A673 (cell line): Measurements from ENCODE around the gene KLHL5. TPM values are rescaled to one million over a fixed set of nuclear protein-coding genes. Genes with fewer than 3 reads are reported as not detected.

Source experiments
- BruUV-seq: library from RNA; stranded (reverse); fragments of 400-500 nt; replicated peaks from 2 replicates; lab custom pipeline; 2021; lab: Mats Ljungman, UMichigan
- CTCF ChIA-PET: fragments of 300-600 bp; sonication (Branson Sonifier 250); formaldehyde crosslinking; loops from one replicate; lab custom pipeline; 2022; ENCODE audit warnings: antibody characterized with exemption; lab: Charles Lee
- POLR2A ChIA-PET: fragments of 300-600 bp; sonication (Branson Sonifier 250); formaldehyde crosslinking; loops from one replicate; lab custom pipeline; 2022; ENCODE audit warnings: antibody characterized with exemption; ENCODE audit not compliant: low non-redundant PET; lab: Charles Lee
- DNase-seq: peaks from one replicate; pipeline ENCODE4 v3.0.0-alpha.2; 2015; ENCODE audit warnings: low spot score
- H3K27ac ChIP-seq: fragments of 200-600 bp; sonication (generic); 2 replicates; pipeline ENCODE4 v1.5.1; 2016; ENCODE audit warnings: mixed run types, low read depth, mild to moderate bottlenecking, mixed read lengths, antibody characterized with exemption, low read length; ENCODE audit not compliant: poor library complexity, severe bottlenecking
- H3K27me3 ChIP-seq: fragments of 200-600 bp; sonication (generic); replicated peaks from 2 replicates; pipeline ENCODE4 v1.6.1; 2017; ENCODE audit warnings: mixed run types, low read depth, mild to moderate bottlenecking, mixed read lengths, antibody characterized with exemption, low read length; ENCODE audit not compliant: insufficient read depth, poor library complexity
- H3K36me3 ChIP-seq: fragments of 200-600 bp; sonication (generic); 2 replicates; pipeline ENCODE4 v1.6.1; 2016; ENCODE audit warnings: mixed run types, mild to moderate bottlenecking, mixed read lengths, antibody characterized with exemption, low read length; ENCODE audit not compliant: insufficient read depth, poor library complexity, severe bottlenecking
- H3K4me1 ChIP-seq: fragments of 200-600 bp; sonication (generic); 2 replicates; pipeline ENCODE4 v1.6.1; 2017; ENCODE audit warnings: mixed run types, mild to moderate bottlenecking, mixed read lengths, antibody characterized with exemption, low read length; ENCODE audit not compliant: insufficient read depth, poor library complexity, severe bottlenecking
- H3K4me3 ChIP-seq: fragments of 200-600 bp; sonication (generic); 2 replicates; pipeline ENCODE4 v1.5.1; 2016; ENCODE audit warnings: low read depth, mixed run types, mild to moderate bottlenecking, mixed read lengths, low read length; ENCODE audit not compliant: poor library complexity, severe bottlenecking
- H3K9me3 ChIP-seq: fragments of 200-600 bp; sonication (generic); 2 replicates; pipeline ENCODE4 v1.6.1; 2016; ENCODE audit warnings: mixed run types, low read depth, mild to moderate bottlenecking, mixed read lengths, antibody characterized with exemption, low read length; ENCODE audit not compliant: poor library complexity, severe bottlenecking
- CTCF ChIP-seq: fragments of 300-800, 200-600 bp; sonication (generic); conservative IDR thresholded peaks from 2 replicates; pipeline ENCODE4 v1.5.1; 2017; ENCODE audit warnings: low read depth, mild to moderate bottlenecking, antibody characterized with exemption, low read length, moderate library complexity, mixed read lengths
- EZH2 ChIP-seq: fragments of 200-600 bp; sonication (generic); IDR thresholded peaks from 2 replicates; pipeline ENCODE4 v1.6.1; 2017; ENCODE audit warnings: borderline replicate concordance, low read depth, mild to moderate bottlenecking, mixed read lengths, antibody characterized with exemption, low read length; ENCODE audit not compliant: poor library complexity, severe bottlenecking
- intact Hi-C: fragments of 100-400 bp; cut with micrococcal nuclease; formaldehyde crosslinking; loops from one replicate; pipeline ENCODE4 v1.10.0; 2022; ENCODE audit not compliant: unreplicated experiment
- total RNA-seq: library from RNA; stranded (reverse); gene quantifications from 2 replicates; pipeline ENCODE4 v1.2.3, GENCODE V29; 2021

Gene KLHL5
- total RNA-seq, 1 experiment from 2014 or later, result 21.6 TPM

GRCh38 chr4:39053983-39054382 lies 8.0 kb upstream of the KLHL5 start:
- no peak for DNase-seq
- no TSS peak for BruUV-seq
- ChIA-PET POLR2A (no interaction called here), CTCF (no interaction called here)
- TF ChIP-seq EZH2, result no peak
- TF ChIP-seq CTCF, result no peak
- H3K27me3 ChIP-seq, result no peaks in the 10 kb centered on the region
- H3K4me1 ChIP-seq, result peaks cover 22% of the 10 kb centered on the region
- H3K9me3 ChIP-seq, result no peaks in the 10 kb centered on the region
- no peaks in the 10 kb centered on the region for H3K36me3 ChIP-seq
- H3K4me3 ChIP-seq, result no peak overlapping the region
- intact Hi-C loops, result no loop called here
- H3K27ac ChIP-seq, result no peak overlapping the region

- POLR2A ChIA-PET, result no interaction called here
- CTCF ChIA-PET, result no interaction called here
- Histone ChIP-seq H3K27ac (peak overlapping the region; percentile 14), H3K9me3 (no peaks in the 10 kb centered on the region), H3K4me3 (no peak overlapping the region), H3K27me3 (no peaks in the 10 kb centered on the region), H3K4me1 (peaks cover 22% of the 10 kb centered on the region), H3K36me3 (no peaks in the 10 kb centered on the region)
- BruUV-seq, result no TSS peak
- no peak for TF ChIP-seq EZH2
- no peak for TF ChIP-seq CTCF
- peak; percentile 93 for DNase-seq
- intact Hi-C loops, result no loop called here
Measured at GRCh38 chr4:39054497-39054896, 7.5 kb upstream of the KLHL5 start.

- ChIA-PET CTCF (no interaction called here), POLR2A (no interaction called here)
- no TSS peak for BruUV-seq
- Histone ChIP-seq H3K4me1 (peaks cover 22% of the 10 kb centered on the region), H3K36me3 (no peaks in the 10 kb centered on the region), H3K27me3 (no peaks in the 10 kb centered on the region), H3K4me3 (no peak overlapping the region), H3K27ac (no peak overlapping the region), H3K9me3 (no peaks in the 10 kb centered on the region)
- no peak for DNase-seq
- intact Hi-C loops, result no loop called here
- no peak for TF ChIP-seq CTCF
- TF ChIP-seq EZH2, result no peak
Measured at GRCh38 chr4:39056023-39056422, 6.0 kb upstream of the KLHL5 start.
